Pancreas (tissue), 10 donors: ENCODE results near the gene DIP2C. TPM values are rescaled to one million over a fixed set of nuclear protein-coding genes. Genes with fewer than 3 reads are reported as not detected.

Source experiments
- ATAC-seq, 4 donors: fragments of 200-7000 bp; cut with Tn5 transposase; one replicate each; pipeline versions ENCODE4 v1.8.0 to v1.9.1; 2020; ENCODE audit warnings: mild to moderate bottlenecking in 4 of 4, moderate library complexity in 4 of 4
- DNase-seq, 6 donors: peaks; one replicate each; pipeline ENCODE4 v3.0.0-alpha.2; 2020
- FAIRE-seq: peaks from 2 replicates; lab custom pipeline; 2012; peaks lifted over from hg19 to GRCh38; lab: Jason Lieb, UNC
- H3K27ac ChIP-seq, 4 donors: fragments of 200-600 bp; sonication (generic); 1 replicate in 3 of 4; 2 replicates in 1 of 4; pipeline versions ENCODE4 v1.5.0 to v1.8.0; 2020
- H3K27me3 ChIP-seq, 4 donors: fragments of 200-600 bp; one replicate each; pipeline ENCODE4 v1.8.0; 2021
- H3K36me3 ChIP-seq, 3 donors: fragments of 200-600 bp; sonication (generic) in 1 of 3; one replicate each; pipeline versions ENCODE4 v1.5.0 to v1.8.0; 2020 to 2021
- H3K4me1 ChIP-seq, 3 donors: fragments of 200-600 bp; one replicate each; pipeline ENCODE4 v1.8.0; 2021
- H3K4me3 ChIP-seq, 4 donors: fragments of 200-600 bp; sonication (generic) in 2 of 4; one replicate each; pipeline versions ENCODE4 v1.5.0 to v1.8.0; 2020 to 2021
- H3K9me3 ChIP-seq, 4 donors: fragments of 200-600 bp; one replicate each; pipeline ENCODE4 v1.8.0; 2021
- CTCF ChIP-seq, 4 donors: fragments of 200-600 bp; sonication (generic) in 3 of 4; IDR thresholded peaks; one replicate each; pipeline versions ENCODE4 v1.5.0 to v1.8.0; 2021; ENCODE audit warnings: antibody characterized with exemption in 4 of 4
- WGBS, 2 donors: extraction: QIAGEN DNeasy Blood & Tissue Kit; methylation state at CpG; one replicate each; pipeline ENCODE4 v1.1.7; 2013; 5-methylcytosine and 5-hydroxymethylcytosine counted together
- intact Hi-C, 3 donors: fragments of 100-400 bp; cut with DNase I; formaldehyde crosslinking; loops; one replicate each; pipeline versions ENCODE4 v1.11.1 to v1.14.2; 2022
- polyA plus RNA-seq, 2 donors: library from polyadenylated mRNA; stranded (reverse); fragments of 200-250 nt; gene quantifications; one replicate each; pipeline ENCODE4 v1.2.3, GENCODE V29; 2013
- total RNA-seq, 6 donors: library from RNA; stranded (reverse); fragmentation: NEBNext Ultra II Directional in 4 of 6; extraction: Animal tissue kit (Norgen Biotek cat#: 25700) in 4 of 6; gene quantifications; one replicate each; pipeline versions ENCODE4 v1.2.1 to v1.2.4, GENCODE V29; 2021 to 2023
- donor health status: healthy with polysubstance abuse.
- donor health status: DM: no; HTN: no; CAD: no; lungs with moderate emphysema.
- donor health status: DM: no; HTN: no; CAD: no.
- donor health status: control.
- donor health status: control.
- donor health status: Bipolar disorder and iron deficiency.
- donor health status: DM: yes; HTN: yes; CAD: no.
- donor health status: DM: no; HTN: no; CAD: no.
- donor health status: DM: no; HTN: no; CAD: no.
- donor health status: DM: yes; HTN: yes; CAD: no.

The DIP2C gene
- total and polyA plus RNA-seq, 8 donors = 4.3 to 11.8 (median 7.3) TPM

- no peak for TF ChIP-seq CTCF (IDR thresholded peaks at IDR 0.05)
- ATAC-seq (no peak), FAIRE-seq (no peak), DNase-seq (no peak)
- WGBS, 2 donors = 94 to 98% methylated on average over 12 of the region's 12 CpGs
- H3K4me3 ChIP-seq = no peak overlapping the region
- H3K9me3 ChIP-seq = no peaks in the 10 kb centered on the region
- H3K4me1 ChIP-seq = no peaks in the 10 kb centered on the region
- intact Hi-C loops = no loop called here
- H3K36me3 ChIP-seq = no peaks in the 10 kb centered on the region
- no peaks in the 10 kb centered on the region for H3K27me3 ChIP-seq
- H3K27ac ChIP-seq = no peak overlapping the region
Measured at GRCh38 chr10:459743-460142, 229.7 kb downstream of the DIP2C start.

GRCh38 chr10:458421-458851 lies 231.0 kb downstream of the DIP2C start:
- ATAC-seq = no peak
- Histone ChIP-seq H3K36me3 (no peaks in the 10 kb centered on the region), H3K4me3 (no peak overlapping the region), H3K27me3 (no peaks in the 10 kb centered on the region), H3K27ac (no peak overlapping the region), H3K4me1 (no peaks in the 10 kb centered on the region), H3K9me3 (no peaks in the 10 kb centered on the region)
- intact Hi-C loops = no loop called here
- DNase-seq = no peak
- TF ChIP-seq CTCF (IDR thresholded peaks at IDR 0.05) = no peak
- FAIRE-seq = no peak
- 89 to 95% methylated on average over 21 of the region's 21 CpGs for WGBS, 2 donors

GRCh38 chr10:456486-456885 lies 233.0 kb downstream of the DIP2C start:
- intact Hi-C loops = no loop called here
- DNase-seq = no peak
- H3K9me3 ChIP-seq = no peaks in the 10 kb centered on the region
- H3K27ac ChIP-seq = no peak overlapping the region
- no peak for FAIRE-seq
- no peak overlapping the region for H3K4me3 ChIP-seq
- no peak for ATAC-seq
- no peaks in the 10 kb centered on the region for H3K4me1 ChIP-seq
- no peak for TF ChIP-seq CTCF (IDR thresholded peaks at IDR 0.05)
- H3K27me3 ChIP-seq = no peaks in the 10 kb centered on the region
- no peaks in the 10 kb centered on the region for H3K36me3 ChIP-seq
- WGBS, 2 donors = 72 to 83% methylated on average over 8 of the region's 8 CpGs

GRCh38 chr10:454860-455259 lies 234.6 kb downstream of the DIP2C start:
- Histone ChIP-seq H3K27ac (no peak overlapping the region), H3K9me3 (no peaks in the 10 kb centered on the region), H3K4me1 (no peaks in the 10 kb centered on the region), H3K4me3 (no peak overlapping the region), H3K36me3 (no peaks in the 10 kb centered on the region), H3K27me3 (no peaks in the 10 kb centered on the region)
- intact Hi-C loops = no loop called here
- DNase-seq (peak in 1 of 6 donors; percentile 35), ATAC-seq (peak; percentile 67 to 93 (median 74)), FAIRE-seq (no peak)
- WGBS, 2 donors = 47 to 59% methylated on average over 5 of the region's 5 CpGs
- TF ChIP-seq CTCF (IDR thresholded peaks at IDR 0.05) = no peak

GRCh38 chr10:453647-454046 lies 235.8 kb downstream of the DIP2C start:
- H3K9me3 ChIP-seq = no peaks in the 10 kb centered on the region
- DNase-seq = no peak
- H3K27ac ChIP-seq = no peak overlapping the region
- no peak overlapping the region for H3K4me3 ChIP-seq
- no peaks in the 10 kb centered on the region for H3K36me3 ChIP-seq
- TF ChIP-seq CTCF (IDR thresholded peaks at IDR 0.05) = no peak
- intact Hi-C loops = no loop called here
- 86 to 91% methylated on average over 3 of the region's 3 CpGs for WGBS, 2 donors
- no peak for ATAC-seq
- H3K27me3 ChIP-seq = no peaks in the 10 kb centered on the region
- no peak for FAIRE-seq
- H3K4me1 ChIP-seq = no peaks in the 10 kb centered on the region
